ENCODE data around the gene VWC2.
A peak's percentile ranks its signal among the peaks of the same experiment; 100 is the strongest.

VWC2 gene

DNA sequence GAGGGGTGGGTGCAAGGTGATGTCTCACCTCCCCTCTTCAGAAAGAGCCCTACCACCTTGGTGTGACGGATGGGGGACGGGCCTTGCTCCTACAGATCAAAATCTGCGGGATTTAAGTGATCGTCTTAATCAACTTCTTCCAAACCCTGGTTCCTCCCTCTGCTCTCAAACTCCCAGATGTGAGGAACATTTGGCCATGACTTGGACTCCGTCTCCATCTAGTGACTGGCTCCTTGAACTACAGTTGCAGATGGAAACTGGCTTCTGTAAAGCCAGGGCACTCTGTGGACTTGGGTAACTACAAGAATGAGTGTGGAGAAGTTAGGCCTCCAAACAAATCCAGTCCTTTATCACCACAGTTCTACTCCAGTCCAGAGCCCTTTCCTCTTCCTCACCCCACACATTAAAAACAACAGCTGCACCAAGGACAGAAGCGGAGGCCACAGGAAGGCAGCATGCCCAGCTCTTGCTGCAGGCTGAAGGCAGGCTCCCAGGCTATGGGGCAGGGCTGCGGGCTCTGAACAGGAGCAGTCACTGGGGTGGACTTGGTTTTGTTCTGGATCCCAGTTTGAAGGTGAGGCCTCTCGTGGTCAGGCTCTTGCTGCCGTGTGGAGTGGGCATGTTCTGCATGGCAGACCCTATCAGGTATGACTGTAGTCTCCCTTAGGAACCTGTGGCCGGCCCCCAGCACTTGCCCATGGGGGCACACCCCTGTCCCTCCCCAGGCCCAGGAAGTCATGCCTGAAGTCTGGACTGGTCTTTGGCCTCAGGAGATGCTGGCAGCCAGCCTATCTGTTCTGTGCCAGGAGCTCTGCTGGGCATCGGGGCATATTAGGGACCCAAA, 79.4 kb downstream of the VWC2 start:
- DNase-seq, result peak; percentile 8

DNA sequence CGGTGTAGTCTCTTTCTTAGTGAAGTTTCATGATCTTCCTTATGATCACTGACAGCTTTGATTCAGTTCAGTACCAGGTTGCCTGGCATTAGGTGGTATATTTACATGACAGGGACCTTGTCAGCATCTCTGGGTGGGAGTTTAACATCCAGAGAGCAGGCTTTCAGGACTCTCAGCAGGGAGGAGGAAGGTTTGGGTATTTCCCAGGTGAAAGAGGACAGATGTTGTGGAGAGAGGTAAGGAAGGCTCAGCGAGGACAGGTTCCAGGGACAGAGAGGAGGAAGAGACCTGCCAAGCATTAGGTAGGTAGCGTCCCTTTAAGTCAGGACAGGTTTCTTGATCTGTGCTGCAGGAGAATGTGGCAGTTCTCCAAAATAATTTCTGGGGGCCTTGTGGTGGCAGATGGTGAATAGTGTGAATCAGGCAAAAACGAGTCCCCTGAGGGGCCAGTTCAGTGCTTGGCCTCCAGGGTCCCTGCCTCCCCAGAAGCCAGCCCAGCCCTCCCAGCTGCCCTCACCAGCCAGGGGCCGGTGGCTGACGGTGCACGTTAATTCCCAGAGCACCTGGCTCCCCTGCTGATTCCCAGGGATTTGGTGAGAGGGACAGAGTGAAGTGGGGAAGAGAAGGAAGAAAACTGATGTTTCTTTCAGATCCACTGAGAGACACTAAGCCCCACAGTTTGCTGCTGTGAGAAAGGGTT, 82.0 kb downstream of the VWC2 start:
- DNase-seq, result no peak

DNA sequence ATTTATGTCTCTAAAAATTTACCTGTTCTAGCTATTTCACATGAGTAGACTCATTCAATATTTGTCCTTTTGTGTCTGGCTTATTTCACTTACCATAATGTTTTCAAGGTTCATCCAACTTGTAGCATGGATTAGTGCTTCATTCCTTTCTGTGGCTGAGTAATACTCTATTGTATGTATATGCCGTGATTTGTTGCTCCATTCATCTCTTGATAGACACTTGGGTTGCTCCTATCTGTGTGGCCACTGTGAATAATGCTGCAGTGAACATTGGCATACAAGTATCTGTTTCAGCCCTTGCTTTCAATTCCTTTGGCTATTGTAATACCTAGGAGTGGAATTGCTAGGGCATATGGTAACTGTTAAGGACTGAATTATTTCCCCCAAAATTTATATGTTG, 86.9 kb downstream of the VWC2 start:
- no peak for DNase-seq

DNA sequence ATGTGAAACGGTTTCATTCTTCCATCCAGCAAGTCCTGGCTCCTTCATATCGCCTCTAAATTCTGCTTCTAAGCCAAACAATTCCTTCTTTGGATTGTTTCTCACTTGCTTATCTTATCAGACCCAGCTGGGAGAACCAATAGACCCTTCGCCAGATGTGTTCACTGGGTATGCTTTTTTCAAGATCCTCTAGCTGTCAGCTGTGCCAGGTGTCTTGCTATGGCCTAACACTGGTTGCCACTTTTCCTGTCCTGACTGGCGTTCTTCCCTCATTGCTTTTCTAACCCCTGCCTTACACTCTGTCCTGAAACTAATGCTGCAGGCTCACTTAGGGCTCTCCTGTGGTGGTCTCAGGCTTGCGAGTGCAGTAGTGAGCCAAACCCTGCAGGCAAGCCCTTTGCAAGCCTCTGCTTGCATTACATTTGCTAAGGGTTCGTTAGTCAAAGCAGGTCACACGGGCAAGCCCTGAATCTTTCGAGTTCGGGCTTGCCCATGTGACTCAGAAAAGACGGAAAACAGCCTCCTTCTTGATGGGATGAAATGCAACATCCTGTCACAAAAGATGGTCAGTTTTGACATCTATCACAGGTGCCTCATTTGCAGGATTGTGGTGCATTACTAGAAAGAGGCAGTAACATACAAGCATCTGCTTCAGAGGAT, 92.8 kb downstream of the VWC2 start:
- DNase-seq, result no peak

DNA sequence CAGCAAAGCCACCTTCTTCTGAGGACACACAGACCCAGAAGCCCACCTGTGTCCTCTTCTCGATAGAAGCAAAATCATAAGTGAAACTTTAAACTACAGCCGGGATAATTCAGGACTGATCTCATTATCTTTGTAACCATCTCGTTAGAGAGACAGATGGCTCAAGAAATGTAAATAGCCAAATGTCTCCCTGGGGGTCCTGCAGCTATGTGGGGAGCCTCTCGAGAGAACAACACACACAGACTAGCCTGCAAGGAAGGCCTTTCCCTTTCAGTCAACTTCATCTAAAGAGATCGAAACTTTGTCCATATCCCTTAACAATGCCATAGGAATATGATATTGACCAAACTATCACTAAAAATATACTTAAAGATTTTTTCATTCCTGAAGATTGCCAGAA, 93.5 kb downstream of the VWC2 start:
- no peak for DNase-seq

DNA sequence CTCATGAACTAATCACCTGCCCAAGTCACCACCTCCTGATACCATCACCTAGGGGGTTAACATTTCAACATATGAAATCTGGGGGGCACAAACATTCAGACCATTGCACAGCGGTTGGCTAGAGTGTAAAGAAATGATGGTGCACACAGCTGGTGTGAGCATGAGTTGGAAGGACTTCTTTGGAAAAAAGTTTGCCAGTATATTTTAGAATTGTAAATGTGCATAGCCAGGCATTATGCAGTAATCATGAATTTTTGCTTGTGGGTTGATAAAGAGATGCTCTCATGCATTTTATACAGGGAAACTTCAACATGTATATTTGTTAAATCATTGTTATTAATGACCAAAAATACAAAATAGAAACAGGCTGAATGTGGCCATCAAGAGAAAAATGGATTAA, 100.0 kb downstream of the VWC2 start:
- no peak for DNase-seq

DNA sequence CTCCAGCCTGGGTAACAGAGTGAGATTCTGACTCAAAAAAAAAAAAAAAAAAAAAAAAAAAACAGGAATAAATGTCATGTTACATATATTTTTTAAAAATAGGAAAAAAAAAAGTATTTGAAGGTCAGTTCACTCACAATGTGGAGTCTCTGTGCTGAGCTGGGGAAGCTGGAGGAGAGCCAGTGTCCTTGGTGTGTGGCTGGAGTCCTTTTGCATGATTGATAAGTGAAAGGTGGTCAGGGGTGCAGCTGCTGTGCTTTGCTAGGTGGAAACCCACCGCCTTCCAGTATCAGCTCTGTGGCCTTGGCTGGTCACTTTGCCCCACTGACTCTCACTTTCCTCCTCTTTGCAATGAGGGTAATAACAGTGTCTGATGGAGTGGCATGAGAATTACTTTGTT, 101.9 kb downstream of the VWC2 start:
- DNase-seq, result no peak

DNA sequence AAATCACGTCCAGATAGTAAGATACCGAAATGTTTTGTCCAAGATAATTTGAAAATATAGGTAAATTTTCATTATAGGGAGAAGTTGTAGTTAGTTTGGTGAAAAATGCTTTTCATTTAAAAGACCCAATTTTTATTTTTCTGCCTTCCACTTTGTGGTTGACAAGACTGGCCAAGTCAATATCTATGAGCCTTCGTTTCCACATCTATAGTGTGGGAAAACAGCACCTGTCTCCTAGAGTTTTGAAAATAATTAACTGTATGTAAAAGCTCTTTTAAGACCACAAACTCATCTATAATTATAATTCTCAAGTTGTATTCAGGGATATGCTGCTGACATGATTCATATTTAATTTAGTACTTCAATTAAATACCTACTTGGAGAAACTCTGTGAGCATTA, 102.8 kb downstream of the VWC2 start:
- DNase-seq, result no peak

DNA sequence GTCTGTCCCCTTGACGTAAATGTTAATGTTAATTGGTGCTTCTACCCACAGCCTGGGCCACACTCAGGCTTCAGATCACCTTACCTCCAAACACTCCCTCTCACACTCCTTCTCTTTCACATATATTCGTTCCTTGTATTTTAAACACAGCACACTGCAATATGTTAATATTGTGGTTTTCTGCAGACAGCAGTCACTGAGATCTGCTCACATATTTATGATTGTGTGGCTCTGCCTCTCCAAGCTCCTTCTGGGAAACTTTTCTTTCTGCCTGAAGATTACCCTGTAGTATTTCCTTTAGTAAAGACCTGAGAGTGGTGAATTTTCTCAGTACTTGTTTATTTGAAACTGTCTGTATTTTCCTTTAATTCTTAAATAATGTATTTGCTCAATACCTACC, 104.7 kb downstream of the VWC2 start:
- no peak for DNase-seq

DNA sequence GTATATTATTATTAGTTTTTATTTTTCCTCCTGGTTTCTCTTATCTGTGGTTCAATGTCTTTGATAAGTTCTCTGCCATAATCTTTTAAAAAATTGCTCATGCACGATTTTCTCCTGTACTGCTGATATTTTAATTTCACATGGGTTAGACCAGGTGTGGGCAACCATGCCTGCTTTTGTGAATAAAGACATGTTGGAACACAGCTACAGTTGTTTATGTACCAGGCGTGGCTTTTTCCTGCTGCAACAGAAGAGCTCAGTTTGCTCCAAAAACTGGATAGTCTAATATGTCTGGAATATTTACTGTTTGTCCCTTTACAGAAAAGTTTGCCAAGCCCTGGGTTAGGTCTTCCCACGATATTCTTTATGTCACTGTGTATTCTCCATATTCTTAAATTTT, 105.2 kb downstream of the VWC2 start:
- DNase-seq, result no peak

DNA sequence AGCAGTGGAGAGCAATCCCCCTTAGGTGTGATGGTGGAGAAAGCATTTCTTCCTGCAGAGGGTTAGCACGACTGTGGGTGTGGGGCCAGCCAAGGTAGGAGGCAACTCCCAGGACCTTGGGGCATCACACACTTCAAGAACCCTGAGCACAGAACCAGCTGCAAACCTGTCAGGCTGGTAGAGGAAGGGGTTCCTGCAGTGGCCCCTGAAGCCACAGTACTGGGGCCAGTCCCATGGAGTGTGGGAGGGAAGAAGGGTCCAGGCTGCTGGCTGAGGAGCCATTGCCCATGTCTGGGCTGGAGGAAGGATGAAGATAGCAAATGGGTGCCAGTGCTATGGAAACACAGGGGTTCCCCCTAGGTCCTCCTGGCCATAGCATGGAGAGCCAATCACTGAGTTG, 110.5 kb downstream of the VWC2 start:
- no peak for DNase-seq

DNA sequence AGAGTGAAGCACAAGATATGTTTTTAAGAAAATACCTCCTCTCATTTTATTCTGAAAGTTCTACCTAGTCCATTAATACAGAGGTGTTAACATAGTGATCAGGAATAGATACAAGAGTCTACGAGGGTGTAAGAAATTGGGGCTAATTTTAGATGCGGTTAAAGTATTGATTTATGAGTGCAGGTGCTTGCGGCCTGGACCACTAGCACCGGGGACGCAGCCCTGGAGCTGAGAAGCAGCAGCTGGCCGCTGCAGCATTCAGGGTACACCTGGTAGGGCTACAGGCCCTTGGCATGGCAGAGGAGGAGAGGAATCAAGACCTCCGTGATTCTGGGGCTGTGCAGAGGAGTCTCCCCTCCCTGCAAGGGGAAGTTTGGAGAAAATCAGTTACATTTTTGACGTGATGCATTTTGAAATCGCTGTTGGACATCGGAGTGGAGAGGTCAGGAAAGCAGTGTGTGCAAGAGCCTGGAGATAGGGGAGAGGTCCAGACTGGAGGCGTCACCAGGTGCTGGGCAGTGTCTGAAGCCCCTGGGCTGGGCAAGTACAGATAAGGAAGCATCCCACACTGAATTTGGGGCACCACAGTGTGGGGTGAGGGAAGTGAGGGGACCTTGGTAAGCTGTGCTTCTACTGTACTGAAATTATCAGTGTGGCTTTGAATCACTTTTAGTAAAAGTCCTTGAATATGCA, 112.3 kb downstream of the VWC2 start:
- no peak for DNase-seq

DNA sequence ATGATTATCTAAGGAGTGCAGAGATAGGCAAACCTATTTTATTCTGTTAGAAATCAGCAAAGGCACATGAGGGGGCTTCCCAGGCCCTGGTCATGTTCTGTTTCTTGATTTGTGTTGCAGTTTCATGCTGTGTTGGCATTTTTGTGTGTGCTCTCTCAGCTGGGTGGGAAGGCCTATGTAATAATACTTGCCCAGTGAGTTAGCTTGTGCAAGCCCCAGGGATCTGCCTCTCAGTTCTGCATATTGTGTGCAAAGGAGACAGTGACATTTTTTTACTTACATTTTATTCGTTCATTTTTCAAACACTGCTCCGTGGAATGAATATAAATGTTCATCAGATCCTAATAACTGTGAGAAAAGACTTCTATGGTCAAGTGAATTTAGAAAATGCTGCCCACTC, 119.0 kb downstream of the VWC2 start:
- DNase-seq, result no peak

DNA sequence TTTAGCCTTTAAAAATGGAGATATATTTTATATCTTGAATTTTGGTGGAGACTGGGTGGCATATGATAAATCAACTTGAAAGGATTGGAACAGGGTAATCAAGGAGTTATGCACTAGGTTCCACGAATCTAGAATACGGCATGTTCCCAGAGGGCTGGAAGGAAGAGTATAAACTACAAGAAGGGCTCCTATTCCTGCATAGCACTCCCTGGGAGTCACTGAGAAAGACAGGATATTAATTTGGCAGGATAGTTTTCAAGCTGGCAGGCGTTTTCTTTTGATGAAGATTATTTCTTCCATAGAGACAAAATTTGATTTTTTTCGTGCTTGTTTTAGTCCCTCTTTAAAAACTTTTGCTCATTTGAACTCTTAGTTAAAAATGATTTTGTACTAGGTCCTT, 119.7 kb downstream of the VWC2 start:
- DNase-seq, result no peak

DNA sequence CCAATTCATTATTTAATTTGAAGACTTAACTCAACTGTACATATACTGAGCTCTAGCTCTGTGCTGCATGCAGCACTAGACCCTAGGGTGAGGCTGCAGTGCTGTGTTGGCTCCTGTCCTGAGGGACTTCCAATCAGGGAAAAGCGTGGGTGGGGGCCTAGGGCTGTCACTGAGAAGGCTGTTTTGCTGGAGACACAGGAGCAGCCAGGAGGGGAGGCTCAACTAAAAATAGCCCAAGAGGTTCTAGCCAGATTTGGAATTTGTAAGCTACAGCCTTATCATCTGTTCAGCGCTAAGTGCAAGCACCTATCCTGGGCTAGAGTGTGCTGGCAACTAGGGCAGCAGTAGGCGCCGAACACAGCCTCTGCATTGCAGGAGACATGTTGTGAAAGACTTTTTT, 121.1 kb downstream of the VWC2 start:
- no peak for DNase-seq

DNA sequence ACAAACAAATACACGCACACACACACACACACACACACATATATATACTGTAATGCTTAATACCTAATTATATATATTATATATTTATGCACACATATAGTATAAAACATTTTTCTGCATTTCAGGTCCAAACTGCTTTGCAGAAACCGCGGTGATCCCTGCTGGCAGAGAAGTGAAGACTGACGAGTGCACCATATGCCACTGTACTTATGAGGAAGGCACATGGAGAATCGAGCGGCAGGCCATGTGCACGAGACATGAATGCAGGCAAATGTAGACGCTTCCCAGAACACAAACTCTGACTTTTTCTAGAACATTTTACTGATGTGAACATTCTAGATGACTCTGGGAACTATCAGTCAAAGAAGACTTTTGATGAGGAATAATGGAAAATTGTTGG, 138.5 kb downstream of the VWC2 start:
- peak; percentile 1 for DNase-seq

DNA sequence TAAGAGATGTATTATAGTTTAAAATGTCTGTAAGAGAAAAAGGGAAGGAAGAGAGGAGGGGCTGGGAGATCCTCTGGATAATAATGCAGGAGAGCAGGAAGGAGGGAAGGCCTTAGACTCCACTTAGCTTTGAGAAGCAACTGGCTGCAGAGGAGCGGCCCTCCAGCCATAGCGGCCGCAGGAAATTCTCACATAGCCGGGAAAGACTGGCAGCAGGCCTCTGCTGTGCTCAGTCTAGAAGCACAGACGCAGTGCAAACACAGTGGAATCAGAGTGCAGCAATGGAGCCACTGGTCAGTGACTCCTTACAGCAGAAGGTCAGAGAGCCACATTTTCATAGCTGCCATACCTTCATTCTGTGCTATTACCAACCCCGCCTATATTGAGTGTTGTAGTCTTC, 153.3 kb downstream of the VWC2 start:
- no peak for DNase-seq

DNA sequence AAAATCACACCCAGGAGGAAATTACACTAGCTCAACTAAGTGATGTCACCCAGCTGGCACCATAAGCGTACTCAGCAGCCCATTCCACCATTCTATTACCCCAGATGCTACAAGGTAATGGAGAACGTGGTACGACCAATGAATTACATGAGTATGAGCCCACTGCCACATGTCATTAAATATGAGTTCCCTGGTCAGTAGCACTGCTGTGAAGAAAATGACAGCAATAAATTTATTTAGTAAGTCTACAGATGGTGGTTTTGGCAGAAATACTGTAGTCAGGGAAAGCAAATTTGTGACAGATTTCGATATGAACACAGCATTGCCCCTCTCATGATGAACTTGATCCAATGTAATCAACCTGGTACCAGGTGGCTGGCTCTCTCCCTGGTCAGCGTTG, 154.2 kb downstream of the VWC2 start:
- DNase-seq, result no peak

DNA sequence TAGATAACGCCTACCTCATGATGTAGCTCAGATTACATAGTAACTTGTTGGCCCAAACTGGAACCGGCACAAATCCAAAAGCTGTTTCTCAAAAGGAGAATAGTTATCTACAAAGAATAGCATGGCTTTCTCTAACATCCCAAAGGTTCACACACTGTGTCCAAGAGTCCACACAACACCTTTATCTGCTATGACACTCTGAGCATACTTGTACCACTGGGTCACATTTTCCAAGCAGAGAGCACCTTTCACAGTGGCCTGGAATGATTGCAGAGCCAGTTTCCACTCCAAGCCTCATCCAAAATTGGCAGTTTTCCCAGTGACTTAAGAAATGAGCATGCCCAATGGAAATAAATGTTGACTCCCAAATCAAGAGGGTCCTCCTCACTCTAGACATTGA, 155.3 kb downstream of the VWC2 start:
- no peak for DNase-seq

DNA sequence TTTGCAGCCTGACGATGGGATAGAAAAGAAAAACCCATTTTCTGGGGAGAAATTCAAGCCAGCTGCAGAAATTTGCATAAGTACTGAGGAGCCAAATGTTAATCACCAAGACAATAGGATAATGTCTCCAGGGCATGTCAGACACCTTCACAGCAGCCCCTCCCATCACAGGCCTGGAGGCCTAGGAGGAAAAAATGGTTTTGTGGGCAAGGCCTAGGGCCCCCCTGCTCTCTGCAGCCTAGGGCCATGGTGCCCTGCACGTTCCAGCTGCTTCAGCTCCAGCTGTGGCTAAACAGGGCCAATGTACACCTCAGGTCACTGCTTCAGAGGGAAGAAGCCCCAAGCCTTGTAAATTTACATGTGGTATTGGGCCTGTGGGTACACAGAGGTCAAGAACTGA, 158.2 kb downstream of the VWC2 start:
- DNase-seq, result no peak

DNA sequence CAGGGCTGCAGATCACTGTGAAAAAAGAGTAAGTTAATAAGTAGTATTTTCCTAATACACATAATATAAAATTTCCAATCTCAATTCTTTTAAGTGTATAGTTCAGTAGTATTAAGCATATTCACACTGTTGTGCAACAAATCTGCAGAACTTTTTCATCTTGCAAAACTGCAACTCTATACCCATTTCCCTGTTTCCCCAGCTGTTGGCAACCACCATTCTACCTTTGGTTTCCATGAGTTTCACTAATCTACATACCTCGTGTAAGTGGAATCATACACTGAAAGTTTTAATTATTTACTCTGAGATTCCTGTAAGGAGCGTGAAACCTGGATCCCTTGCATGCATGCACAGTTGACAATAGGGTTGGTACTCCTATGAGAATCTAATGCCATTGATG, 164.2 kb downstream of the VWC2 start:
- no peak for DNase-seq
